NCI-H2227 treated with DMSO at 0.1 percent for 48 hours (cell line): ENCODE measurements around the gene UNC79.

Experiments
- DNase-seq: peaks from one replicate; lab custom pipeline; 2025; lab: John Stamatoyannopoulos, UW

The UNC79 gene

GRCh38 chr14:93663317-93663716 lies 232.6 kb downstream of the UNC79 start:
- DNase-seq = no peak

DNA sequence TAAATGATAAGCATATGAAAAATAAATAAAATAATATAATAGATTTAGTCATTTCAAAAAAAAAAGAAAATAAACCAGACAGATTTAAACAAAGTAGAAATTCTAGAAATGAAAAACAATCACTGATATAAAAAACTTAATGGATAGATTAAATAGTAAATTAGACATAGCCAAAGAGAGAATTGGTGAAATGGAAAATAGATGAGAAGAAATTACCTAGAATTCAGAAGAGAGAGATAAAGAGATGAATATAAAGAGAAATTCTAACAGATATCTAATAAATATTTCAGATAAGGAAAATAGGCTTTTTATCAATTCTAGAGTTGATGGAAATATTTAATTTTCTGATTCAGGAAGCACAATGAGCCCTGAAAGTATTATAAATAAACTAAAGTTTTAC lies 234.4 kb downstream of the UNC79 start:
- DNase-seq = no peak

GRCh38 chr14:93669632-93670031 lies 238.9 kb downstream of the UNC79 start:
- no peak for DNase-seq

DNA sequence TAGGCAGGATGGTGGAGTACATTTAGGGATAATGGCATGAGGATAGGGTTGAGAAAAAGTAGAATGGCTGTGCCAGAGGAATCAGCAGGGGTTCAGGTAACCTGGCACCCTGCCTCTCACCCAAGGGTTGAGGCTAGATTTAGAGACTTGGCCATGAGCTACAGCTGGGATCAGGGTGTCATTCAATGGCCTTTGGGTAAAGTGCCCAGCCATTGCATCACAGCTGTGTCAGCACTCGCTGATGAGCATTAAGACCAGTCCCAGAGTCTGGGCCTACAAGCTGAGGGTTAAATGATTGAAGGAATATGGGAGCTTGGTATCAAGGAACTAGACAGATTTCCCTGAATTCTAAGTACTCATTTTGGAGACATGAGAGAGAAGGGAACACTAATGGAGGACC lies 243.6 kb downstream of the UNC79 start:
- no peak for DNase-seq

DNA sequence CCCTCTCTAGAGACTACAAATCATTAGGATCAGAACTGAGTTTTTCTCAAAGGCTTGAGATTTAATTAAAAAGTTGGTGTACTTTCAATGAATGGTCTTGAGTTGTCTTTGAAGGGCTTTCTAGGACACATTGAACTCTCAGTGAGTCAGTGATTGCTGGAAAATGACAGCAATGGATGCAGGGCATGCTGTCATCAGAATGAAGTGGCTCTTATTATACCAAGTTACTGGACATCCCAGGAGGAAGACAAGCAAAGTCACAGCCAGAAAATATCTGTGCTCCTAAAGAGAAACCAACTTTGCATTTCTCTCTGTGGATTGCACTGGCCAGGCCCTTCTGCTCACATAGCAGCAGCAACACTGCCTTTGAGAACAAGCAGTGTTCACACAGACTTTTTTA lies 244.9 kb downstream of the UNC79 start:
- DNase-seq = no peak

GRCh38 chr14:93676416-93676958 lies 245.7 kb downstream of the UNC79 start:
- DNase-seq = peak; percentile 90

GRCh38 chr14:93682459-93682858 lies 251.7 kb downstream of the UNC79 start:
- no peak for DNase-seq

DNA sequence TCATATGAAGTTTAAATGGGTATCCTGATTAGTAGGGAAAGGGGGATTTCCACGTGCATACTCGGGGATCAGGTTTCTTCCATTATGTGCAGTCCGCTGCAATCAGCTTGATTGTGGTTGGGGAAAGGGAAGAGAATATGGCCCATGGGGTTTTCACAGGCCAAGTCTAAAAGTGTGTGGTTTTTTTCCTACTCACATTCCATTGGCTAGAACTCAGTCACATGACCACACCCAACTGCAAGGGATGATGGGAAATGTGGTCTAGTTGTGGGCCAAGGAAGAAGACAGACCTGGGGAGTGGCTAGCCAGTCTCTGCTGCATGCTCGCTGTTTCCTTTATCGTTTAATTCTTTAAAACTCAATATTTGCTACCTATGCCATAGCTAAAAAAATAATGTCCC lies 252.5 kb downstream of the UNC79 start:
- DNase-seq = no peak

- no peak for DNase-seq
Observed at GRCh38 chr14:93685121-93685895, 254.6 kb downstream of the UNC79 start.

- DNase-seq = no peak
Observed at GRCh38 chr14:93686268-93686667, 255.5 kb downstream of the UNC79 start.

GRCh38 chr14:93688239-93688666 lies 257.5 kb downstream of the UNC79 start:
- no peak for DNase-seq

- DNase-seq = no peak
Observed at GRCh38 chr14:93688820-93689219, 258.1 kb downstream of the UNC79 start.

GRCh38 chr14:93690146-93690545 lies 259.4 kb downstream of the UNC79 start:
- no peak for DNase-seq

DNA sequence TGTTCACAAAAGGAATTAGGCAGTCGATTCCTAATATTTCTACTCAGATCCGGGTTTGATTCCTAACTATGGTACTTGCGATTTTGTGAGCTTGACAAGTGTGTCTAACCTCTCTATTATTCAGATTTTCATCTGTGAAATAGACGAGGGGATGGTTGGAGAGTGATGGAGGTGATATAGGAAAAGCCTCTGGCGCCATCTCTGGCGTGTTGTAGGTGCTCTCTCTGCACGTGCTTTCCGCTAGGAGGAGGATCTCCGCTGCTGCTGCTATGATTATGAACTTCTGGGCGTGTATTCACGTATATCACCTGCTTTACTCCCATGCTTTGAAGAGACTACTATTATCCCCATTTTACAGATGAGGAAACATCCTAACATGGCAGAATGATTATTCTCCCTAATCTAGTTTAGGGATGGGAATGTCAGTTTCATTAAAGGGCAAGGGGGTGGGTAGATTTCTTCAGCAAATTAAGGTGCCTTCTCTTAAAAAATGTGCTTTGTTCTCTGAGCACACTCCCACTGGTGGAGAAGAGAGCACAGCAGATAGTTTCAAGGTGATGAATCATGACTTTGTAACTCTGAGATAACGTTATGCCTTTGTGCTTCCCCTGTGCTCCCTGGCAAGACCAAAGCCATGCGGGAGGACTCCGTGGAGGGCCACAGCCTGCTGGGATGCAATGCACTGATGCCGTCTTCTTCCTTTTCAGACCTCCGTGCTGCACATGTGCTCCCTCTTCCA lies 260.5 kb downstream of the UNC79 start:
- DNase-seq = no peak

- DNase-seq = no peak
Observed at GRCh38 chr14:93693914-93694313, 263.2 kb downstream of the UNC79 start.

DNA sequence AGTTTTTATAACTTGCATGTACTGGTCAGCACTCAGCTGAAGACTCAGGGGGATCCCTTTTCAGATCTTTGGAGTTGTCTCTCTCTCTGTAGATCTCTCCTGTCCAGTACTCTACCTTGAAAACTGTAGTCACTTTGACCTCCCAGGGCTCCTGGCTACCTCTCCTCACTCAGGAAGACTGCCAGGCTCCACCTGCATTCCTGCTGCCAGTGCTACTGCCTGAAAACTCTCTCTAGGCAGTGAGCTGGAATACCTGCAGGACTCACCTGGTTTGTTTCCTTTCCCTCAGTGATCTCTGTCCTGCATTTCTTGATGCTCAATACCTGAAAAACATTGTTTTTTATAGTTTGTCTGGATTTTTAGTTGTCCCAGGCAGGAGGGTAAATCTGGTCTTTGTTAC lies 270.2 kb downstream of the UNC79 start:
- no peak for DNase-seq

- no peak for DNase-seq
Observed at GRCh38 chr14:93701562-93701961, 270.8 kb downstream of the UNC79 start.

DNA sequence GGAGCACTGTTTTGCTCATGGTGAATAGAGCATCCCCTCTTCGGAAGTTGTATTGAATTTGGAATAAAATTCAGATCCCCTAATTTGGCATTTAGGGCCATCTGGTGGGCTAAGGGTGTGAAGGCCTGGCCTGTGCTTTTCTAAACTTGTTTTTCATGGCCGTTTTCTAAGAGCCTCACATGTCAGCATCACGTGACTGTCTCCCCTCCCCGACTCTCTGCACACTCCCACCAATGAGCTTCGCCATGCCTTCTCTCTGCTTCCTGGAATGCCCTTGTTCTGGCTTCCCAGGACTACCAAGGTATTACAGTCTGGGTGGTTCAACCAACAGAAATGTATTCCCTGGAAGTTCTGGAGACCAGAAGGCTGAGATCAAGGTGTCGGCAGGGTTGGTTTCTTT lies 272.2 kb downstream of the UNC79 start:
- DNase-seq = no peak

GRCh38 chr14:93703941-93704340 lies 273.2 kb downstream of the UNC79 start:
- DNase-seq = no peak

- DNase-seq = no peak
Observed at GRCh38 chr14:93705513-93706156, 274.9 kb downstream of the UNC79 start.

DNA sequence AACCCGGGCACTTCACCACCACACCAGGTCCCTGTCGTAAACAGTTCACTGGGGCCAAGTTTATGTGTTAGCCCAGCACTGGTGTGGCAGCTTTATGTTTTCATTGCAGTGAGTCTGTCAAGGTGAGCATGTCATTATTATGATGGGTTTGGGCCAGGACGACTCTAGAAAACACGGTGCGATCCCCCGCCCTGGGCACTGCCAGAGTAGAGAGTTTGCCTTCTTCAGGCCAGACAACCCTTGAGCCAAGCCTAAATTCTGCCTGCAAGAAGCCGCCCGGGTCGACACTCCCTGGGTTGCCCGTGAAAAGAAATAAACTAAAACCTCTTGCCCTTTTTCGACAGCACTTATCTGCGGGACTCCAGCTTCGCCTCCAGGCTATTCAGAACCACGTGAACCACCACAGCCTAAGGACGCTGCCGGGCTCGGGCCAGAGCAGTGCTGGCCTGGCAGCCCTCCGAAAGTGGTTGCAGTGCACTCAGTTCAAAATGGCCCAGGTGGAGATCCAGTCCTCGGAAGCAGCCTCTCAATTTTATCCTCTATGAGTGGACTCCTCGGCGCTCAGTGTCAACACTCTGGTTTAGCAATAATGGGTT lies 275.7 kb downstream of the UNC79 start:
- DNase-seq = no peak

GRCh38 chr14:93707475-93707874 lies 276.7 kb downstream of the UNC79 start:
- no peak for DNase-seq
